NCI-H2227 treated with DMSO at 0.1 percent for 48 hours (cell line): ENCODE data around the gene RHBDD3.

Experiments
- DNase-seq: peaks from one replicate; lab custom pipeline; 2025; lab: John Stamatoyannopoulos, UW

RHBDD3 gene

DNA sequence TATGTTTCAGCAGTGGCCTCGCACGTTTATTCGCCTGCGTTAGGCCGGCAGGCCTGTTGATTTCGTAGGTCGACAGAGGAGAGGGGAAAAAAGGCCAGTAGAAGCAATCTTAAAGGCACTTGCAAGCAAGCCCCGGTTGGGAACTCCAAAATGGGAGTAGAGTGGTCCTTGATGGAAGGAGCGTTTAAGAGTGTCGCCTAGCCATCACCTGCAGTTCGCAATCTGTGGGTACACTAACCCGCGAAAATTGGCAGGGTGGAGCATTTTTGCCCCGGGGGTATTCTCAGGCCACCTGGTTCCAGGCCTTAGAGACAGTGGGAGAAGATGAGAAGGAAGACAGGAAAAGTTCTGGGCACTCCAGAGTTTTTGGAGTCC is 1.4 kb upstream of the RHBDD3 start:
- DNase-seq, result no peak

DNA sequence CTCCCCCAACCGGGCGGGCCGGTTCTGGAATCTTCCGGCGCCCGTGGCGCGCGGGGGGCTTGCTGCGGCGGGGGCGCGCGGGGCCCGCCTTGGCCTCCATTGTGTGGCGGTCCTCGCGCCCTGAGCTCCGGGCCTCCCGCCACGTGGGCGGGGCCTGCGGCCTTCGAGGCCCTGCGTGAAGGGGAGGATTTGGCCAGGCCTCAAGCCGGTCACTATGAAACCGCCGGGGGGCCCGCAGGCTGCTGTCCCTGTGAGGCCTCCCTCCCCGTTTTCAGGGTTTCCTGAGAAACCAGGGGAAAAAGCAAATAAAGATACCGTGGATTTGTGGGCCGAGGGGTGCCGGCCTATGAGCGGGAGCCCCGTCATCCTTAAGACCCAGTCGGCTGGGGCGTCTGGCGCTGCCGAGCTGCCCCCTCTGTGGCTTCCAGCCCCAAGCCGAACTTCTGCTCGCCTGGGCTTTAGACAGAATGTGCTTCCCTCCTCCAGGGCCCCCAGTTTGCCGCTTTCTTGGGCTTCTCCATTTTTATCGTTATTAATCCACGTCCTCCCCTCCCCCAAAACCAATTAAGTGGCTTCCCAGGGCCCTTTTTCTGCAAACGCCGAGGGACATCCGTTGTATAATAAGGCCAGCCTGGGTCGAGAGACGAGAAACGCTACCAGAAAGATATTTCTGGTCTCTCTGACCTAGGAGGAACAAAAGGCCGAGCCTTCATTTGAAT is 889 bp upstream of the RHBDD3 start:
- no peak for DNase-seq

DNA sequence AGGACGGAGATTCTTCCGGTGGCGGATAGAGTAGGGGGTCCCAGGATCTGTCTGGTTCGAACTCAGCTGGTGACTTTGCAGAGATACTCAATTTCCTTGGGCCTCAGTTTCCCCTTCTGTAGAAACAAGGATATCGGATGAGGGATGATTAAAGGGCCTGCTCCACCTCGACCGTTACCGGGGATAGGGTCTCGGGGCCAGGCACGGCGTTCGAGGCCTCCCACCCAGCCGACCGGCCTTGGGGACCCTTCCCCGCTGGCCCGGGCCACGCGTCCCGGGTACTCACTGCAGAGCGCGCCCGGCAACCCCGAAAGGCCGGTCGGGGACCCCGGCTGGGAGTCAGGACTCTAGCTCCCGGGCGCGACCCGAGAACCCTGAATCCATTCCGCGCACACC is 321 bp downstream of the RHBDD3 start:
- DNase-seq, result no peak

DNA sequence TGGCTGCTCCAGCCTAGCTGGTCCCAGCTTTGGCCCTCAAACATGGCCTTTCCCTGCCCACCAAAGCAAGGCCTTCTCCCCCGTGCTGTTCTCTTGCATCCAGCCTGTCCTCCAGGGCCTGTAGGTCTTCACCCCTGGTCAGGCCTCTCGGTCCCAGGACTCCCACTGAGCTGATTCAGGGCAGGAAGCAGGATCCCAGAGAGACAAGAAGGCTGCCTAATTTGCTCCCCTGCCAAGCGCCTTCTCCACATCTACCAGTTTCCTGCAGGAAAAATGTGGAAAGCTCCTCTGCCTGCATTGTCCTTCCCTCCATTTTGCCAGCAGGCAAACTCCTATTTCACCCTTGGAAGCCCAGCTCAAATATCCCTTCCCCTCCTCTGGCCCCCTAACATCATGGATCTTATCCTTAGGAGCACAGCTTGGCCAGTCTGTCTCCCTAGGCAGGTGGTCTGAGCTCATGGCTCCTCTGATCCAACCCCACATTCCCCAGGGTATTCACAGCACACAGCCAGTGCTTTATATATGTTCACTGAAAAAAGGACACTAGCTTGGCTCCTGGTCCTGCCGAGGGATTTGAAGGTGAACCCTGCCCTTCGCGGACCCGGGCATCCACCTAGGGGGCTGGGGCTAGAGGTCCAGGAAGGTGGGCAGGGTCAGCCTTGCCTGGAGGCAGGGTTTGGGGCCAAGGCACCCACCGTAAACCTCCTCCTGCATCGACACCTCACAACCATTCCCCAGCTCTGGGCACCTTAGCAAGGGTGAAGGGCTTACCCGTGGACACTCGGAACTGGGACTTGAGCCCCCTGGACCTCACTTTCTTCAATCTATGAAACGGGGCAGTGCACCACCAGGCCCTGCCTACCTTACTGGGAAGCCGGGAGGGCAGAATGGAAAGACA is 968 bp downstream of the RHBDD3 start:
- DNase-seq, result no peak

DNA sequence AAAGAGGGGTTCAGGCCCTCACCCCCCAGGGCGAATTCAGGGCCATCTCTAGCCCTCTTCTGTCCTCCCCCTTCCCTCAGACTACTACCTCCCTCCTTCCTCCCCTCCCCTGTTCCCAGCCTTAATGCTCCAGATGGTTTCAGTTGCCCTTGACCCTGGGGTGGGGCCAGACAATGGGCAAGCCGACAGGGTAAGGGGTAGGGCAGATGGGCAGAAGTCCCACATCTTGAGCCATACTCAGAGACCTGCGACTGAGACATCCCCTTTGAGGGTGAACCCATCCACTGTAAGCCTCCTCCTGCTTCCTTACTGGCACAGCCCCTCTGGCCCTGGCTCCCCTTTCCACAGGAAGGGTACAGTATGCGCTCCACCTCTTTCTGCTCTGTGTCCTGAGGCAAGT is 1.9 kb downstream of the RHBDD3 start:
- no peak for DNase-seq

DNA sequence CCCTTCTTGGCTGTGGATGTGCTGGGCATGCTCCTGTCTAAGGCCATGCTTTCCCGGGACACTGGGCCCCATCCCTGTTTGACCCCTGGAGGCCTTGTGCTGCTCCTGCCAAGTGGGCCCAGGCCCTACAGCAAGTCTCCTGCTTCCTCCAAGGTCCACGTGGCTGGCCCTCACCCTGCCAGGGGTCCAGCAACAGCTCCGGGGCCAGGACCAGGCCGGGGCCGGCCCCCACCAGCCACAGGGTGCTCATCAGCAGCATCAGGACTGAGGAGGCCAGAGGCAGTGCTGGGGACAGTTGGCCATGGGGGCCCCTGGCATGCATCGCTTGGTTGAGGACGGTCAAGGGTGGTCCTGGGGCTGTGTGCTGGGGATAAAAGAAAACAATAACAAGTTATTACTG is 2.5 kb downstream of the RHBDD3 start:
- no peak for DNase-seq

DNA sequence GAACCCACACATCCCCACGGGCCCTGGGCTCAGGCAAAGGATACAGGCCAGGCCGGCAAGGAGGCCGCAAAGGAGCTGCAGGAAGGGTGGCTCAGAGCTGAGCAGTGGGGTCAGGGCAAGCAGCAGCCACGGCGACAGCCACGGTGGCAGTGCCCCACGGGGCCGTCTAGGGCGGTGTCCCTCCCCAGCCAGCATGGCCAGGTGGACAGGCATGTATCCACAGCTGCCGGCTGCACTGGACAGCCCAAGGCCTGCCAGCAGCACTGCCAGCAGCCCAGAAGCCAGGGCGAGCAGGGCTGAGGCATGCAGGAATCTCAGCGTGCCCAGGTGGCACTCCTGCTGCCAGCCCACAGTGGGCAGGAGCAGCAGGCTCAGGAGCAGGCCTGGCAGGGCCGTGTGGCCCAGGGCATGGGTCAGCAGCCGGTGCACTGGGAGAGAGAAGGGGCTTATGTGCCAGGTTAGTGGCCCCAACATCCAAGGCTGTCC is 3.9 kb downstream of the RHBDD3 start:
- no peak for DNase-seq

DNA sequence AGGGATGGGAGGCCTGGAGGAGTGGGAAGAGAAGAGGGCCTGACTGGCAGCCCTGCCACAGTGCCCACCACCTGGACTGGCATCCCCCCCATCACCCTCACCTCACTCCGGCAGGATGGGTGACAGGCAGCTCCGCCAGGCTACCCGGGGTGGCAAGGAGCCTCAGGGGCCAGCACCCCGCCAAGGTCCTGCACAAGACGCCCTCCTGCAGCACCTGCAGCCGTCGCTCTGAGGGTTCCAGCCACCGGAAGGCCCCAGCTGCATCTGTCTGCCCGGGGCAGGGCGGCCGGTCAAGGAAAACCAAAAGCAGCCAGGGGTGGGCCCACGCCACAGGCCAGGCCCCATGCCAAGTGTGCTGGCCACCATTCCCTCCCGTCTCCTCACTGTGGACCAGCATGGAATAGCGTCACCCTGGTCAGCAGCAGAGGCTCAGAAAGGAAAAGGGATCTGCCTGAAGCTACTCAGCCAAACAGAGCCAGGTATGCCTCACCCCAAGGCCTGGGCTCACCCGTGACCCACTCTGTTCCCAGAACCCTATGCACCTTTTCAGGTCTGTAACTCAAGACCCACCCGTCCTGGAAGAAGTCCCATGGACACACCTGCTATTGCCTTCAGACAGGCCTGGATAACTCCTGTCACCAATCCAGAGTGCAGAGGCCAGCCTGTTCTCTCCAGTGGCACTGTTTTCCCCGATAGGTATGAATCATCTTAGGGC is 7.0 kb downstream of the RHBDD3 start:
- no peak for DNase-seq

DNA sequence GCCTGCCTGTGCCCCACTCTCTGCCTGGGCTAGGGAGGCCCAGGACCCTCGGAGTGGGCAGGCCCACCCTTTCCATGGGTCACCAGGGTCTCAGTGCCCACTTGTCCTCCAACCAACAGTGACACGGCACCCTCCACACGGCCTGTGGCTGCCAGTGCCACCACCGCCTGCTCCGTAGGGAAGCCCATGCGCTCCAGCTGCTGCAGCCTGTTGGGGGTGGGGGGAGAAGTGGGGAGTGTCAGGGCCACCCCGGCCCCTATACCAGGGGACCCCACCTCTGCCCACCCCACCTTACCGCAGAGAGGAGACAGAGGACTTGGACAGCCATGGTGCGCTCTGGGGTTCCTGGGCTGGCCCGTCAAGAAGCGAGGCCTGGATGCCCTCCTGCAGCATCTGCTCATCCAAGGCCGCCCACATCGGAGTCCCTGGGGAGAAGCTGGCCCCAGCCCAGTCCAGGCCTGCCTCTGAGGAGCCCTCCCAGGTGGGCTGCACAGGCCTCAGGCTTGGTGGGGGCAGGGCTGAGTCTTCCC is 7.7 kb downstream of the RHBDD3 start:
- no peak for DNase-seq

DNA sequence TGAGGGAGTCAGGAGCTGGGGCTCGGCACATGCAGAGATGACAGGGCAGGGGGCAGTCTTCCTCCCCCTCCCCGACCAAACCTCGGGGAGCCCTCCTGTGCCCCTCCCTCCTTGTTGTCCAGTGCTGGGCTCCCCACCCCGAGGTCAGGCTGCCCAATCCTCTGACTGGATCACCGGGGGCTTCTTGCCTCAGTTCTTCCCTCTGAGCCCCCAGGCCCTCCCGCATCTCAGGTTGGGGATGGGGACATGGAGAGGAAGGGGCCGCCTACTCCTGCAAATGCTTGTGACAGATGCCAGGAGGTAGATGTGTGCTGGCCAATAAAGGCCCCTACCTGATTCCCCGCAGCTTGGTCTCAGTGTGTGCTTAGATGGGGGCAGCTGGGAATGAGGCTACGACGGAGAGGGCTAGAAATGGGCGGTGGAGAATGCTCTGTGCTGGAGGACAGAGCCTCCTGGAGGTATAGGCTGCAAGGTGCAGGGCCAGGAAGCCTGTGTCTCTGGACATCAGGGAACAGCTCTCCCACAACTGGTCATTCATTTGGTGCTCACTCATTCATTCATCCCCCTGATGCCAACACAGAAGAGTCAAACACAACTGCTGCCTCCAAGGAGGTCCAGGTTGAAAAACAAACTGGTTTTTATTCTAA is 8.4 kb downstream of the RHBDD3 start:
- DNase-seq, result no peak

DNA sequence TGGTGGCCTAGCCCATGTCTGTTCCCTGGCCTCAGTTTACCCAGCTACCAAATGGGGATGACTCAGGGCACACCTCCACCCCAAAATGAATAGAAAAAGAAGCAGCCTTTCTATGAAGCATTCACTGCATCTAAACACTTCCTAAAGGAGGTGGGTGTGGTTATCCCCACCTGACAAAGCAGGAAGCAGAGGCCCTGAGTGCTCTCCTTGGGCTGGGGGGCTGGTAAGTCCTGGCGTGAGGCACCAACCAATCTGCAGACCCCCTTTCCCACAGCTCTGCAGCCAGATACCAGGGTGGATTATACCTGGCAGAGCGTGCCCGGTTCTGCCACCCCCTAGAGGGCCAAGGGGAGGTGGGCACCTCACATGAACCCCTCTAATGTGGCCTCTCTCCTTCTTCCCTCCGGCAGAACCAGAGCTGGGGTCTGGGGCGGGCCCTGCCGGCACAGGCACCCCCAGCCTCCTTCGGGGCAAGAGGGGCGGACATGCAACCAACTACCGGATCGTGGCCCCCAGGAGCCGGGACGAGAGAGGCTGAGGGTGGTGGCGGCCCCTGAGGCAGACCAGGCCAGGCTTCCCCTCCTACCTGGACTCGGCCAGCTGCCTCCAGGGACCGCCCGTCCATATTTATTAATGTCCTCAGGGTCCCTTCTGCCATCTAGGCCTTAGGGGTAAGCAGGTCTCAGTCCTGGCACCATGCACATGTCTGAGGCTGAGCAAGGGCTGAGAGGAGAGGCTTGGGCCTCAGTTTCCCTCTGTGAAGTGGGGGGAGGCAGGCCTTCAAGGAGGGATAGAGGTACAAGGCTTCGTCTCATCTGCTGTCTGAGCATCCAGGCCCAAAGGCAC is 9.2 kb downstream of the RHBDD3 start:
- DNase-seq, result no peak

DNA sequence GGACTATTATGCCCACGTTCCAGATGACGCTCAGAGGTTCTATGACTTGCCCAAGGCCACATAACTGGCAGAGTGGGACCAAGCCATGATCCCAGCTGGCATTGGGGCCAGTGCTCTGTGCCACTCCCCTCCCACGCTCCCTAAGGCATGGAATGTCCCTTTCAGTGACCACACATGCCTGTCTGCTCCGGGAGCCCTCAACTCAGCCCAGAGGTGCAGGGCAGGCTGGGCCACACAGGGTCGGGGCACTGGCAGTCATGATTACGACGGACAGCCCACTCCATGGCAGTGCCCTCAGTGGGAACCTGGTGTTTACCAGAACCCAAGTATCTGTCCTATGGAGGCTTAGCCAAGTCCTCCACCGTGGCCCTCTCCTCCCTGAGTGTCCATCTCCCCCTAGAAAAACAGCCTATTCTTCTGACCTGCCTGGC is 10.0 kb downstream of the RHBDD3 start:
- DNase-seq, result no peak

DNA sequence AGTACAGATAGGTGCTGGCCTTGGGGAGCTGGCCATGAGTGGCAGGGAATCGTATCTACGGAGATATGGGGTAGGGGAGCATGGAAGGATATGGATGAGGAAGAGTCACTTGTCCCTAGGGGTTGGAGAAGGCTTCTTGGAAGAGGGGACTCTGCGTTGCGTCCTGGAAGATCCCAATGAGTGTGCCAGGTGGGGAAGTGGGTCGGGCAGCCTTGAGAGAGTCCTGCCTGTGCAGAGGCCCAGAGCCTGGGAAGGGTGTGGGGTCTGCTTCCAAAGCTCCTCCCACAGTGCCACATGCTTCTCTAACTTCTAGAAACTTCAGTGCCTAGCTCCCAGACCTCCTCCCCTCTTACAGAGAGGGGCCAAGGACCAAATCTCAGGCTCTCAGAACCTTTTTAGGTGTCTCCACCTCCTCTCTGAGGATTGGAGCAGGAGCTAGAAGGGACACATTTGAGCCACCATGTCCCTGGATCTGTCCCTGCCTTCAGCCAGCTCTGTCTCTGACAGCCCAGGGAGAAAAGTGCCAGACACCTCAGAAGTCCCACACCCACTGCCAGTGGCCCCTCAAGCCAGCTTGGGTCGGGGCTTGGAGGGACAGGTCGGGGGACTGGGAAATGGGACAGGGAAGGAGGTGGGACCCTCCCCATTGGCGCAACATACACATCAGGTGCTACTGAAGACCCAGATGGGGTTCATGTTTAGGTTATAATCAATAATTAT is 11.0 kb downstream of the RHBDD3 start:
- no peak for DNase-seq

DNA sequence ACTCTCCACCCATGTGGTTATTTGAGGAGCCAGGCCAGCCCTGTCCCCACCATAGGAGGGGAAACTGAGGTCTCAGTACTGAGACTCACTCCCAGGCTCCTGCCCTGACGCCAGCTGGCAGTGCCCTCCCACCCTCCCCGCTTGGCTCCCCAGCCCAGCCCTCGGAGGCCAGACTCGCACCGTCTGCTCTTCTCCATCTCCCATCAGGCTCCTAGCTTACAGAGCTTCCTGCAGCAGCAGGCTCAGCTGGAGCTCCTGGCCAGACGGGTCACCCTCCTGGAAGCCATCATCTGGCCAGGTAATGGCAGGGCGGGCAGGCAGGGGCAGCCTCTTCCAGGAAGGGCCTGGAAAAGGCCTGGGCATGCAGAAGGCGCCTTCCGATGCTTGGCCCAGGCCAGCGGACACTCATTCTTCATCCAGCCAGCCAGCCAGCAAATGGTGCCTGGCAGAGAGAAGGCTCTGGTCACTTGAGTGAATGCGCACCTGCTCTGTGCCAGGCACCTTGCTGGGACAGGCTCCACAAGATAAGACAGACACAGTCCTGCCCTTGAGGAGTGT is 12.6 kb downstream of the RHBDD3 start:
- no peak for DNase-seq

DNA sequence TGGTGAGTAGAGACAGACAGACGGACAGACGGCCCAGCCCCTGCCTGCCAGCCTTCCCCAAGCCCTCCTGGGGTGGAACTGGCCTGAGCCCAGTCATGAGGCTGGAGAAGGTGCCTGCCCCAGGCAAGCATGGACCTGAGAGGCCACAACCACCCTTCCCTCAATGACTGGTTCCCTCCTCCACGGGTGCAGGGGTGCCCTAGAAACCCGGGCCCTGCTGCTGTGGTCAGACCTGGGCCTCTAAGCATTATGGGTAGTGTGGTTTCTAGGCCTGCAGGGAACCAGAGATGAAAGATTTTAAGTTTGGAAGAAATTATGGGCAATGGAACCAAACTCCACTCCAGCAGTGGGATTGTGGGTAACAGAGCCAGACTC is 13.5 kb downstream of the RHBDD3 start:
- DNase-seq, result no peak

DNA sequence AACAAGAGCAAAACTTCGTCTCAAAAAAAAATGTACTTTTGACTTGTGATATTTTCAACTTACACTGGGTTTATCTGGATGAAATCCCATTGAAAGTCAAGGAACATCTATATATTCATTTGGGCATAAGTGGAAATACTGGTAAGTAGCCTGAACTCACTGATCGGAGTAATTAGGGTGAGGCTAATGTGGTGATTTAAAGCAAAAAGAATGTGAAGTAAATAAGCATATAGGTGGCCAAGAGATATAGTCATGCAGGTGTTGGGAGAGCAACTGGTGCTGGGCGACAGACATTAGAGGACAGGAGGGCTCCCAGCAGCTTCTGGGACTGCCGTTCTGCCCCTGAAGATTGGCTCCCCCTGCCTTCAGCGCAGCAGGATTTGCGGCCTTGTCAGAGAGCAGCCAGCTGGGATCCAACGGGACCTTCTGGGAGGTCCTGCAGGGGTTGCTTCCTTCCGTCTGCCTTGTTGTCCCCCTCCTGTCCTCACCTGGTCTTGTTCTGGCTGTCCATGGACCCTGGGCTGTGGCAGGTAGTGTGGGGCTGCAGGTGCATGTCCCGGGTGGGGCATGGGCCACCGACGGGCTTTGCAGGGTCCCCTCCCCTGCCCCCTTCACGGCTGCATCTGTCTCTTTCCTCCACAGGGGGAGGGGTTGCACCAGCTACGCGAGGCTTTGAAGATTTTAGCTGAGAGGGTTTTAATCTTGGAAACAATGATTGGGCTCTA is 14.1 kb downstream of the RHBDD3 start:
- no peak for DNase-seq

DNA sequence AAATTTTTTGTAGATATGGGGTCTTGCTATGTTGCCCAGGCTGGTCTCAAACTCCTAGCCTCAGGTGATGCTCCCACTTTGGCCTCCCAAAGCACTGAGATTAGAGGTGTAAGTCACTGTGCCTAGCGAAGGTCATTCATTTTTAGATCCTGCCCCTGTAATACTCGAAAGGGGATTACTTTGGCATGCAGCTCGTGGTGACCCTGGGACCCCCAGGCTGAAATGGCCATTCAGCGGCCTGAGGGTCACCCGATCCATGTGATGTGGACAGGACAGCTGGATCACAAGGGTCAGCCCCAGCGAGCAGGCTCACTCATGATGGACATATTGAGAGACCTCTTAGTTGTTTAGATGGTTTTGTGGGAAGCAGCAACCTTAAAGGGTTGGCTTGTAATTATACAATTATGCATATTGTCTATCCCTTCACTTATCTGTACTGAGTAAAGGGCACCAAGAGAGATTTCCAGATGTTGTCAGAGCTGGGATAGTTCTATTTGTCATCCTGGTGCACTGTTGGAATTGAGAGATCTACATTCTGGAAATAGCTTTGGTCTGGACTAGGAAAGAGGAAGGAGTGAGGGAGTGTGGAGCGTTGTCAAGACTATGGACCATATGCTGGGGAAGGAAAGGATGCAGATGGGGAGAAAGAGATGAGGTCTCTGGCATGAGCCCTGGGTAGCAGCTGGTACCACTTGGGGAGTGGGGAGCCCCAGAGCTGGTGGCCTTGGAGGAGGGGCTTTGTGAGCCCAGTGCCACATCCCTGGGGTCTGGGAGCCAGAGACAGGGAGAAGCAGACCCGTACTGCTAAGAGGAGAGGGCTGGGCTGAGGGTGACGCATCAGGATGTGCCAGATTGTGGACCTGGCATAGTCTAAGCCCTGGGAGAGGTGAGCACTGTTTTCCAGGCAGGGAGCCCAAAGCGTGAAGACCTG is 15.5 kb downstream of the RHBDD3 start:
- no peak for DNase-seq

DNA sequence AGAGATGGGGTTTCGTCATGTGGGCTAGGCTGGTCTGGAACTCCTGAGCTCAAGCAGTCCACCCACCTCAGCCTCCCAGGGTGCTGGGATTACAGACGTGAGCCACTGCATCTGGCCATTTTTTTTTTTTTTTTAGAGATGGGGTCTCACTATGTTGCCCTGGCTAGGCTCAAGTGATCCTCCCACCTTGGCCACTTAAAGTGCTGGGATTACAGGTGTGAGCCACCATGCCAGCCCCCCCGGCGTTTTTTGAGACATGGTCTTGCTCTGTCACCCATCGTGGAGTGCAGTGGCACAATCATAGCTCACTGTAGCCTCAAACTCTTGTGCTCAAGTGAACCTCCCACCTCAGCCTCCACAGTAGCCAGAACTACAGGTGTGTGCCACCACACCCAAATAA is 16.5 kb downstream of the RHBDD3 start:
- DNase-seq, result no peak
